IMR-90 (cell line): ENCODE data around the gene SBF2. TPM values are rescaled to one million over a fixed set of nuclear protein-coding genes. Genes with fewer than 3 reads are reported as not detected.

ENCODE experiments used
- ATAC-seq: fragments of 200-7000 bp; cut with Tn5 transposase; 2 replicates; pipeline ENCODE4 v1.9.1; 2020; ENCODE audit warnings: low read depth, mild to moderate bottlenecking, moderate library complexity
- BruUV-seq: library from RNA; stranded (reverse); fragments of 400-500 nt; replicated peaks from 2 replicates; lab custom pipeline; 2021; lab: Mats Ljungman, UMichigan
- CTCF ChIA-PET: fragments of 300-600 bp; formaldehyde crosslinking; extraction: SDS; loops from one replicate; lab custom pipeline; 2021; ENCODE audit warnings: antibody characterized with exemption; lab: Yijun Ruan, JAX
- POLR2A ChIA-PET: fragments of 300-600 bp; sonication (Branson Sonifier 250); formaldehyde crosslinking; loops from one replicate; lab custom pipeline; 2022; ENCODE audit warnings: antibody characterized with exemption; ENCODE audit not compliant: unreplicated experiment; lab: Charles Lee
- DNase-seq: peaks from one replicate; pipeline ENCODE4 v3.0.0; 2013
- H2AFZ ChIP-seq: replicated peaks from 2 replicates; pipeline ENCODE3; 2013; ENCODE audit warnings: low read length, mild to moderate bottlenecking; ENCODE audit not compliant: poor library complexity
- H2AK5ac ChIP-seq: 2 replicates; pipeline ENCODE4 v1.6.1; 2013; ENCODE audit warnings: low read depth, low read length, inconsistent platforms
- H2AK9ac ChIP-seq: replicated peaks from 2 replicates; pipeline ENCODE3; 2013; ENCODE audit warnings: mild to moderate bottlenecking, low read depth, low read length, moderate library complexity; ENCODE audit not compliant: poor library complexity
- H2BK120ac ChIP-seq: 2 replicates; pipeline ENCODE4 v1.6.1; 2013; ENCODE audit warnings: low read depth, low read length, inconsistent platforms
- H2BK15ac ChIP-seq: 3 replicates; pipeline ENCODE4 v1.6.1; 2013; ENCODE audit warnings: low read depth, low read length, inconsistent platforms
- H2BK20ac ChIP-seq: 2 replicates; pipeline ENCODE4 v1.6.1; 2013; ENCODE audit warnings: low read depth, mild to moderate bottlenecking, inconsistent platforms, low read length, moderate library complexity
- H2BK5ac ChIP-seq: 2 replicates; pipeline ENCODE4 v1.6.1; 2013; ENCODE audit warnings: mild to moderate bottlenecking, low read depth, low read length, inconsistent platforms; ENCODE audit not compliant: poor library complexity, severe bottlenecking
- H3K14ac ChIP-seq: replicated peaks from 2 replicates; pipeline ENCODE4 v1.6.1; 2013; ENCODE audit warnings: low read depth, low read length, inconsistent platforms
- H3K18ac ChIP-seq: 2 replicates; pipeline ENCODE4 v1.6.1; 2013; ENCODE audit warnings: low read depth, low read length, control low read depth
- H3K23ac ChIP-seq: 2 replicates; pipeline ENCODE4 v1.6.1; 2013; ENCODE audit warnings: low read depth, low read length, inconsistent platforms
- H3K27ac ChIP-seq: 2 replicates; pipeline ENCODE4 v1.5.1; 2013; ENCODE audit warnings: mild to moderate bottlenecking, control low read depth, low read length; ENCODE audit not compliant: insufficient read depth
- H3K27me3 ChIP-seq: 2 replicates; pipeline ENCODE4 v1.6.1; 2013; ENCODE audit warnings: low read length; ENCODE audit not compliant: control insufficient read depth, insufficient read depth
- H3K36me3 ChIP-seq: 2 replicates; pipeline ENCODE4 v1.6.1; 2013; ENCODE audit warnings: low read length, mixed read lengths; ENCODE audit not compliant: control insufficient read depth, insufficient read depth
- H3K4ac ChIP-seq: 2 replicates; pipeline ENCODE4 v1.6.1; 2013; ENCODE audit warnings: low read depth, low read length, inconsistent platforms
- H3K4me1 ChIP-seq: 2 replicates; pipeline ENCODE4 v1.6.1; 2013; ENCODE audit warnings: low read length, mixed read lengths; ENCODE audit not compliant: control insufficient read depth, insufficient read depth
- H3K4me2 ChIP-seq: 2 replicates; pipeline ENCODE4 v1.6.1; 2013; ENCODE audit warnings: low read depth, mild to moderate bottlenecking, control low read depth, low read length, moderate library complexity
- H3K4me3 ChIP-seq: 2 replicates; pipeline ENCODE4 v1.5.1; 2013; ENCODE audit warnings: low read depth, mild to moderate bottlenecking, control low read depth, low read length, moderate library complexity; ENCODE audit not compliant: insufficient read depth
- H3K56ac ChIP-seq: 2 replicates; pipeline ENCODE4 v1.6.1; 2013; ENCODE audit warnings: low read length, inconsistent platforms; ENCODE audit not compliant: insufficient read depth; ENCODE audit errors: extremely low read depth
- H3K79me1 ChIP-seq, 2 experiments: 2 replicates each; pipeline ENCODE4 v1.6.1; 2013; ENCODE audit warnings: low read length in 2 of 2, inconsistent platforms in 1 of 2, low read depth in 1 of 2
- H3K9ac ChIP-seq: 2 replicates; pipeline ENCODE4 v1.6.1; 2013; ENCODE audit warnings: low read depth, low read length, control low read depth
- H3K9me1 ChIP-seq: 2 replicates; pipeline ENCODE4 v1.6.1; 2013; ENCODE audit warnings: low read length, inconsistent platforms; ENCODE audit not compliant: insufficient read depth
- H3K9me3 ChIP-seq: 2 replicates; pipeline ENCODE4 v1.6.1; 2013; ENCODE audit warnings: low read length; ENCODE audit not compliant: control insufficient read depth, insufficient read depth
- H4K20me1 ChIP-seq: 2 replicates; pipeline ENCODE4 v1.6.1; 2013; ENCODE audit warnings: low read length, inconsistent platforms; ENCODE audit not compliant: insufficient read depth
- H4K5ac ChIP-seq: 2 replicates; pipeline ENCODE4 v1.6.1; 2013; ENCODE audit warnings: mild to moderate bottlenecking, low read depth, low read length, control low read depth
- H4K8ac ChIP-seq, 2 experiments: 2 replicates each; pipeline ENCODE4 v1.6.1; 2013; ENCODE audit warnings: low read depth in 2 of 2, low read length in 2 of 2, control low read depth in 1 of 2, inconsistent platforms in 1 of 2
- H4K91ac ChIP-seq: 2 replicates; pipeline ENCODE4 v1.6.1; 2013; ENCODE audit warnings: low read depth, low read length, inconsistent platforms; ENCODE audit not compliant: insufficient read depth
- BHLHE40 ChIP-seq: fragments of 150-350 bp; IDR thresholded peaks from 2 replicates; pipeline ENCODE4 v1.6.1; 2016; ENCODE audit warnings: mild to moderate bottlenecking, low read depth, low read length
- CEBPB ChIP-seq: IDR thresholded peaks from 2 replicates; pipeline ENCODE4 v1.6.1; 2012; ENCODE audit warnings: low read depth, low read length, improper control_type of control experiment
- CHD1 ChIP-seq: IDR thresholded peaks from 2 replicates; pipeline ENCODE4 v1.6.1; 2012; ENCODE audit warnings: low read depth, low read length, improper control_type of control experiment
- CTCF ChIP-seq: conservative IDR thresholded peaks from 2 replicates; pipeline ENCODE4 v1.5.1; 2012; ENCODE audit warnings: mild to moderate bottlenecking, low read depth, low read length, improper control_type of control experiment
- ELK1 ChIP-seq: fragments of 150-350 bp; IDR thresholded peaks from 2 replicates; pipeline ENCODE4 v1.6.1; 2016; ENCODE audit warnings: low read depth, mild to moderate bottlenecking, low read length, moderate library complexity, borderline replicate concordance
- FOS ChIP-seq: fragments of 150-350 bp; IDR thresholded peaks from 2 replicates; pipeline ENCODE4 v1.6.1; 2016; ENCODE audit warnings: low read depth, low read length
- MAFK ChIP-seq: IDR thresholded peaks from 2 replicates; pipeline ENCODE4 v1.6.1; 2012; ENCODE audit warnings: low read depth, low read length, improper control_type of control experiment
- MAZ ChIP-seq: IDR thresholded peaks from 2 replicates; pipeline ENCODE4 v1.6.1; 2012; ENCODE audit warnings: low read depth, mild to moderate bottlenecking, low read length, improper control_type of control experiment, moderate library complexity, borderline replicate concordance
- MXI1 ChIP-seq: IDR thresholded peaks from 2 replicates; pipeline ENCODE4 v1.6.1; 2012; ENCODE audit warnings: low read depth, mild to moderate bottlenecking, low read length, moderate library complexity, borderline replicate concordance
- NFE2L2 ChIP-seq: fragments of 150-350 bp; IDR thresholded peaks from 2 replicates; pipeline ENCODE4 v1.6.1; 2016; ENCODE audit warnings: low read depth, mild to moderate bottlenecking, low read length
- RAD21 ChIP-seq: IDR thresholded peaks from 2 replicates; pipeline ENCODE4 v1.6.1; 2012; ENCODE audit warnings: low read length, improper control_type of control experiment
- RFX5 ChIP-seq: IDR thresholded peaks from 2 replicates; pipeline ENCODE4 v1.8.0; 2012; ENCODE audit warnings: low read depth, mild to moderate bottlenecking, low read length, moderate library complexity
- SMC3 ChIP-seq: fragments of 150-350 bp; IDR thresholded peaks from 2 replicates; pipeline ENCODE4 v1.6.1; 2016; ENCODE audit warnings: low read depth, mild to moderate bottlenecking, antibody characterized with exemption, low read length, moderate library complexity
- USF2 ChIP-seq: fragments of 150-350 bp; IDR thresholded peaks from 2 replicates; pipeline ENCODE4 v1.6.1; 2017; ENCODE audit warnings: mild to moderate bottlenecking, antibody characterized with exemption, low read length, low read depth
- WGBS, 2 experiments: methylation state at CpG; one replicate each; pipeline versions ENCODE4 v1.1.5 to v1.1.7; 2013; ENCODE audit warnings: missing lambda C conversion rate in 2 of 2; ENCODE audit not compliant: insufficient read length in 1 of 2; ENCODE audit errors: extremely low coverage in 2 of 2; 5-methylcytosine and 5-hydroxymethylcytosine counted together
- dilution Hi-C: fragments of 300-500 bp; cut with HindIII; formaldehyde crosslinking; loops from one replicate; pipeline ENCODE4 v1.14.3; 2018; ENCODE audit warnings: low sequenced_read_pairs; ENCODE audit not compliant: unreplicated experiment
- in situ Hi-C: fragments of 300-500 bp; cut with MboI; formaldehyde crosslinking; loops from 3 replicates; pipeline ENCODE4 v1.14.3; 2019; ENCODE audit warnings: low sequenced_read_pairs, inconsistent platforms, mixed read lengths
- intact Hi-C: fragments of 100-400 bp; cut with micrococcal nuclease; formaldehyde crosslinking; loops from 2 replicates; pipeline ENCODE4 v1.10.0; 2022
- polyA plus RNA-seq, 3 experiments: library from polyadenylated mRNA; depleted of rRNA; stranded (reverse); fragments of >200 nt; gene quantifications; 2 replicates each; pipeline ENCODE4 v1.2.3, GENCODE V29; 2012; ENCODE audit warnings: low replicate concordance in 1 of 3
- total RNA-seq: library from RNA; depleted of rRNA; stranded (reverse); fragments of >200 nt; gene quantifications from 2 replicates; pipeline ENCODE4 v1.2.3, GENCODE V29; 2012

Gene SBF2
- total and polyA plus RNA-seq, 2 of the 4 experiments (the other 2 are of a cell fraction), result 23.8 to 51.8 TPM

GRCh38 chr11:9853929-9854552 lies 440.0 kb downstream of the SBF2 start:
- DNase-seq, result no peak
- Histone ChIP-seq H4K20me1 (no peaks in the 10 kb centered on the region), H3K9ac (no peak overlapping the region; the same call in 1 of the 2 replicates), H3K23ac (0 out of 2 replicates have a peak overlapping the region, but pooled peaks have one; percentile 10), H3K27ac (no peak overlapping the region), H3K56ac (no peak overlapping the region), H3K27me3 (no peaks in the 10 kb centered on the region), H3K4ac (peak overlapping the region; percentile 31; the same call in 1 of the 2 replicates), H2BK120ac (peak overlapping the region; percentile 17), H3K4me2 (no peak overlapping the region), H3K9me1 (peaks cover 11% of the 10 kb centered on the region), H3K79me1 (peaks cover 4 to 30% of the 10 kb centered on the region in 2 experiments), H4K5ac (peak overlapping the region; percentile 19; the same call in 1 of the 2 replicates), H2BK20ac (no peak overlapping the region; the same call in 1 of the 2 replicates), H4K91ac (peak overlapping the region; percentile 35), H4K8ac (peak overlapping the region; percentile 25 to 28; a peak in 3 of 4 replicates), H2AK5ac (no peak overlapping the region), H2AFZ (no peak overlapping the region), H3K9me3 (no peaks in the 10 kb centered on the region), H3K18ac (peak overlapping the region; percentile 83), H2AK9ac (no peak overlapping the region), H2BK5ac (peak overlapping the region; percentile 98), H3K14ac (peak overlapping the region; percentile 3; the same call in 1 of the 2 replicates), H3K4me1 (peaks cover 23% of the 10 kb centered on the region), H2BK15ac (peak overlapping the region; percentile 23; the same call in 2 of the 3 replicates), H3K4me3 (no peak overlapping the region), H3K36me3 (peaks cover 9% of the 10 kb centered on the region)
- ChIA-PET POLR2A (interaction anchor here (0.6 kb wide), 1 partner anchor 13 kb away, joined by 4 read pairs; no protein-coding TSS in a partner anchor), CTCF (no interaction called here)
- no TSS peak for BruUV-seq
- in situ Hi-C loops, result no loop called here
- dilution Hi-C loops, result no loop called here
- ATAC-seq, result no peak
- WGBS, 2 experiments, result no CpG with 5 or more reads among the region's 1 CpG
- intact Hi-C loops, result loop anchor here (10.0 kb wide), 1 partner anchor 221 kb away; no protein-coding TSS in a partner anchor
- TF ChIP-seq MAZ, result no peak
- TF ChIP-seq CHD1, result no peak
- no peak for TF ChIP-seq RAD21
- no peak for TF ChIP-seq CTCF
- no peak for TF ChIP-seq ELK1
- no peak for TF ChIP-seq USF2
- TF ChIP-seq MXI1, result no peak
- TF ChIP-seq CEBPB, result no peak
- TF ChIP-seq SMC3, result no peak
- no peak for TF ChIP-seq FOS
- TF ChIP-seq NFE2L2, result no peak
- TF ChIP-seq BHLHE40, result no peak
- TF ChIP-seq MAFK, result no peak
- no peak for TF ChIP-seq RFX5
